DMS 273 treated with DMSO at 0.1 percent for 48 hours (cell line): ENCODE measurements around the gene KRTAP29-1.

Source experiments
- DNase-seq: peaks from one replicate; lab custom pipeline; 2025; lab: John Stamatoyannopoulos, UW

Gene KRTAP29-1

DNA sequence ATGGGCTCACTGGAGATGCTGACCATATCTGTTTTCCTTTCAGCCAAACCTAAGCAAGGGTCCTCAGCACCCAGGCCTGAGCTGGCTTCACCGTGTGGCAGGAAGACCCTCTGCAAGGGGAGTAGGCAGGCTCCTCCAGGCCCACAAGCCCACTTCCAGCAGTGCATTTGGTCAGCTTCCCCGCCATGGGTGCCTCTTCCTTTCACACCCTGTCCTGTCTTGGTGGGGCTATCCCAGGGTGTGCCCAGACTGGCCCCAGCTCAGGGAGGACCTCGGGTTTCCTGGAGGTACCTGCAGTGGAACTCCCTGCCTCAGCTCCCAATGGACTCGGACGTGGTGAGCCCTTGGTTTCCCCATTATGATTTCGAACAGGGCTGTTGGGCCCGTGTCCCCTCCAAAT lies 25.6 kb upstream of the KRTAP29-1 start:
- no peak for DNase-seq

DNA sequence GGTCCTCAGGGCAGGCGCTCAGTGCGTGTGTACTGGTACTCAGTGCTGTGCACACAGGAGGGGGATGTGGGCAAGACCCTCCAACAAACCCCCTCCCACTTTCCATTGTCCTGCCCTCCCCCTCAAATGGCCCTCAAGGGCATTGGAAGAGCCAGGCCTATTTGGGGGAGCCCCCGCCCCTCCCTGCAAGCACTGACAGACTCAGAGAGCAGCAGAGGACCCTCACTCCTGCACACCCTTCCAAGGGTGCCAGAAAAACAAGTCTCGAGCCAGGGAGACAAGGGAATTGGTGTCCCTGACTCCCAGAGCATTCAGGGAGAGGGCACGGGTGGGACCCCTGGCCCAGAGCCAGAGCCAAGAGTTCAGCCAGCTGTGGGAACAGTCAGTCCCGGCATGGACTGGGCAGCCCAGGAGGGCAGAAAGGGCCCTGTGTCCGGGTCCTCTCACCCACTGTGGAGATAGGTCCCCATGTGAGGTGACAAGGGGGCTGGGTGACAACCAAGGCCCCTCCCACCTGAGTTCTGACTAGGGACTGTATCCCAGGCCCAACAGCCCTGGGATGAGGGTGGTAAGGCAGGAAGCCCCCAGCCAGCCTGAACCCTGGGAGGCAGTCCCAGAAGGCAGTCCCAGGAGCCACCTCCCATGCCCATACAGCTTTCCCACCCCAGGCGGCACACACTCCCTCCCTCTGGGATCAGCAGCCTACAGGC lies 24.9 kb upstream of the KRTAP29-1 start:
- no peak for DNase-seq

DNA sequence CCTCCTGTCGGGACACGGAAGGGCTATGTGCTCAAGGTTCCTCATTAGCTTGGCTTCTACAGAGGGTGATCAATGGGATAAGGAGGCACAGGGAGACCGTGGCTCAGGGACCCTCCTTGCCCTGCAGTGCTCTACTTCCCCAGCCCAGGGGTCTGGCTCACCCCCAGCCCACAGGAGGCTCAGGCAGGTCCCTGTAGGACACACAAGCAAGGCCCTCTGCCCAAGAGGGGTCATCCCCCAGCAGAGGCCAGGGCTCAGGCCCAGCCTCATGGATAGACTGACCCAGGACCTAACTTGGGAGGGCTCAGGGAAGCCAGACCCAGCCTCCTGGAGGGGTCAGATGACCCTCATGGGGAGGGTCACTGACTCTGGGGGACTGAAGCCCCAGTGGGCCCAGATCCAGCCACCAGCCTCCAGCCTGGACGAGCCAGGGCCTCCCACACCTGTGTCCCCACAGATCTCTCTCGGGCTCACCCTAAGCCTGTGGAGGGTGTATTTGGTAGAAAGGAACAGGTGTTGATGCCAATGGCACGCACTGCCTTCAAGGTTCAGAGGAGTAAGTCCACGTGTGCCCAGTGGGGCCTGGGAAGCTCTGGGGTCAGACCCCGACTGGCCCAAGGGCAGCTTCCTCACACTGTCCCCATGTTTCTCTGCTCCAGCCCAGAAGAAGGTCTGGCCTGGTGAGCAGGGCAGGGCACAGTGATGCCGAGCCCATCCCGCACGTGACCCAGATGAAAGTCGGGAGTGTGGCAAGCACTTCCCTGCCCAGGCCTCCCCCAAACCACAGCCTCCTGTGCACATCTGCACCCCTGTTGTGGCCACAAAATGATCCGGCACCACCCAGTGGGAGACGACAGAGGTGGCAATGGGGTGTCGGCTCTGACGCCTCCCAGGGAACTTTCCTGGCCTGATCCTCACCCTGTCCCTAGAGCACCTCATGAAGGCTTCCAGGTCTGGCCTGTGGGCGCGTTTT lies 23.8 kb upstream of the KRTAP29-1 start:
- no peak for DNase-seq

DNA sequence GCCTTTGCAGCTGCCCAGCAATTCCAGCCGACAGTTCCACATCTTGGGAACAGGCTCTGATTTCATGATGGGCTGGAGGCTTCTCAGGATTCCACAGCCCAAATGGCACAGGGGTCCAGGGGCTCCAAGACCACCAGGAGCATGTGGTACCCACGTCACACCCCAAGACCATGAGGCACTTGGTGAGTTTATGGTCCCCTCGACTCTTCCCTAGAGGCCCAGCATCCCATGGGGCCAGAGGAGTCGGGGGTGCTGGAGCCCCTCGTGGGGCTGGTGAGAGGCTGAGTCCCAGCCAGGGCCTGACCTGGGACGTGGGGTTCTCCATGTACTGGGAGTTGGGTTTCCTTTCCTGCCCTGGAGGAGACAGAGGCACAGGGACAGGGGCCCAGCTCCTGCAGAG lies 23.0 kb upstream of the KRTAP29-1 start:
- DNase-seq: no peak

DNA sequence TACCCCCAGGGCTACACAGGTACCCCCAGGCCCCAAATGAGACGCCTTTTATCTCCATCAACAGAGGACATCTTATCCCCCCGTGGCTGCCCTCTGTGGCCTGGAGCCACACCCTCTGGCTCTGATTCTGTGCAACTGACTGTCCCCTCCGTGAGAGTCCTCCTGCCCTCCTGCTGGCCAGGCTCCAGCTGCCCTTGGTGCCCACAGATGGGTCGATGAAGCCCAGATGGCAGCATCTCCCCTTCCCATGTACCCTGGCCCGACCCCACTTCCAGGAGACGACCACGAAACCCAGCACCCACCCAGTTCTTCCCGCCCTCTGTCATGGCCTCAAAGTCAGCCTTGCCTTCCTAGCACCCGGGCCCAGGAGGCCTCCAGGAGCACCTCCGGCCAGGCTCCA lies 22.5 kb upstream of the KRTAP29-1 start:
- no peak for DNase-seq

DNA sequence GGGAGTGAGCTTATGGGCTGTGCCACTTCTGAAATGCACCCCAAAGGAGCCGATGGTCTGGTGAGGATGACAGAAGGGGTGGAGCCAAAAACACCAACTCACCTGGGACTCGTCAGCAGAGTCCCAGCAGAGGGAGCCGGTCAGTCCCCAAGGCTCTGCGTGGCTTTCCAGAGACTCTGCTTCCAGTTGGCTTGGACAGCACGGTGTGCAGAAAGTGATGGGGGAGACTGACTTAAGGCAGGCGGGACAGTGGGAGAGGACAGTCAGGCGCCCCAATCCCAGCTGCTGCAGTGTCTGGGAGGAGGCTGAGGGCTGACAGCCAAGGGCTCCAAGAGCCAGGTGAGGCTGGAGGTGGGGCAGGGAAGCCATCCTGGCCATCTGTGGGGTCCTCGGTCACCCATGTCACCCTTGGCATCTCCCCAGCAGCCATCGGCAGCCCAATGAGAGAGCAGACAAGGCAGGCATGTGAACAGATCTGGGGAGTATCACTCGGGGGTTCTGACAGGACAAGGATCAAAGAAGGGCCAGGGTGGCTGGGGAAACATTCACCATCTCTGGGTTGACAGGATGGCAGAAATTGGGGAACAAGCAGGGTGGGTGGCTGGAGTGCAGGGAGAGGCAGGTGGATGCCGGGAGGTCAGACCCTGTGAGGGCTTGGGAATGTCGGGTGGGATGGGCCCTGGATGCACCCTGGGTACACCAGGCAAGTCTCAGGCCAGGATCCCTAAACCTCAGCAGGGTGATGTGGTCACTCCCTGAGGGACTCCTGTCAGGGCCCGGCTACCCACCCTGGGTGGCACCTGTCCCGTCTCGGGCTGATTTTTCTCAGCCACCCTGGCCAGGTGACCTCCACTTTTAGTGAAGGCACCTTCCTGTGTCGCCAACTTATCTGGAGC lies 21.8 kb upstream of the KRTAP29-1 start:
- DNase-seq: no peak

DNA sequence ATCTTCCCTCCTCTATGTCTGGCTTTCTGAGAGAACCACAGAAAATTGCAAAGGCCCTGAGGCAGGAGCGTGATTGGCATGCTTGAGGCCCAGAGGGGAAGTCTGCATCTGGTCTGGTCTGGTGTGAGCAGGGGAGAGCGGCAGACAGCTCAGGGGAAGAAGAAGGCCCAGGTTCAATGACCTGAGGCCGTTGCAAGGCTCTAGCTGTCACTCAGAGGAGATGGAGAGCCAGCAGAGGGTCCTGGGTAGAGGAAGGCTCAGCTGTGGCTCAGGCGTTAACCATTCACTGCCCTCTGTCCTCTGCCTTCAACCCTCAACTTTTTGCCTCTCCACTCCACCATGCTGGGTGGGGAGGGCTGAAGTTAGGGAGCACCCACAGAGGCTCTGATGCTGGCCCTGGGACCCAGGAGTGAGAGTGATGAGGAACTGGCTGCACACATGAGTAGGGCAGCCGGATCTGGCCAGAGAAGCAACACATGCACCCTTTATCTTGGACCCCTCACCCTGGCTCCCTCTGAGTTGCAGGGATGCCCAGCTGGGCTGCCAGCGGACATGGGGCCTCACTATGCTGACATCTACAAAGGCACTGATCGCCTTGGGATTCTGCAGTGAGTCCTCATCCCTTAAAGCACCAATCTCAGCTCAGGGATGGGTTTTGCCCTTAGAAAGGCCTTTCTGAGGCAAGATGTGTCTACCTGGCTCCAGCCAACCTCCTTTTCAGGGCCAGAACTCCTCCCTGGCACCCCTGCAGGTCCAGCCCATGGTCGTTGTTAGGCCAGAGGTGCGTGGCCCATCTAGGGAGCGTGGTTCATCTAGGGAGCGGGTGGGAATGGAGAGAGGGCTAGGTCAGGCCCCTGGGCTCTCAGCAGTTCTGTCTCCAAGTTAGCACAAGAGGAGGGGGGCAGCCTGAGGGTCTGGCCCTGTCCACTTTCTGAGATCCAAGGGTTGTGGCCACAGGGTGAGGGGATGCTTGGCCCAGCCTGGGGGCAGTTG lies 20.5 kb upstream of the KRTAP29-1 start:
- no peak for DNase-seq

DNA sequence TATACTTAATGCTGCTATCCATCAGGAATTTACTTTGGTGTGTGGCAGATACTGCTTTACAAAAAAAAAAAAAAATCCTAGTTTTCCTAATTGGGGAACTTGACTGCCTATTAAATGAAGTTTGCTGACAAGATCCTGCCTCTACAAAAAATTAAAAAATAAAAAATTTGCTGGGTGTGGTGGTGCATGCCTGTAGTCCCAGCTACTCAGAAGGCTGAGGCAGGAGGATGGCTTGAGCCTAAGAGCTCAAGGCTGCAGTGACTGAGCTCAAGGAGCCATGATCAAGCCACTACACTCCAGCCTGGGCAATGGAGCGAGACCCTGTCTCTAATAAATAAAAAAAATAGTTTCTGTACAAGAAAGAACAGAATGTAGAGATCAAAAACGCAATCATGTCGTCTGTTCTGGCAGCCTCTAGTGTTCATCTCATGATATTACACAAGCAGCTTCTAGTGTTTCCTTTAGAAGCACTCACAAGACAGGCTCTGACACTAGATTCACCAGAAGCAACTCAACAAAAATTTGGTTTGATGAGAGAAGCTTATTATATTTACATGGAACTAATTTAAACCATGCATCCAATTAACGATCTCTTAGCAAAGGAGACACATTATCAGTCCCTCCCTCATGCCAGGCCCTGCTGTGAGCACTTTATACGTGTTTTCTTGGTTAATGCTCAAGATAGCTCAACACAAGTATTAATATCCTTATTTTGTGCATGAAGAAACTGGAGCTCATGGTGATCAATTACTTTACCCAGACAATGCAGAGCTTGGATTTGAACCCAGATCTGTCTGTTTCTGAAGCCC lies 19.6 kb upstream of the KRTAP29-1 start:
- DNase-seq: peak; percentile 22

DNA sequence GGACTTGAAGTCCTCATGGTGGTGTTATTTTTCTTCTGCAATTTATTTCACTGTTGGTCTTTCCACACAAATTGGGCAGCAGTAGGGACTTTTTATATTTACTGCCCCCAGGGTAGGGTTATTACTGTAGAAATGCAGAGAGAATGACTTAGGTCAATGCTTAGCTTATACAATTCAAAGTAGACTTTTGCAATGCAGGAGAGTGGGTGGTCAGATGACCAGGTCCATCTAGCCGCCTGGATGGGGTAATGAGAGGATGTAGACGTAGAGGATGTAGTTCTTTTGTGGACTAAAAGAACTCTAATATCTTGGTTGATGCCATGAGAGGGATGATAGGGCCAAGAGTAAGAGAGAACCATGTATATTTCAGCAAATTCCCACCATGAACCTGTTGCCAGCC lies 15.6 kb upstream of the KRTAP29-1 start:
- DNase-seq: no peak

DNA sequence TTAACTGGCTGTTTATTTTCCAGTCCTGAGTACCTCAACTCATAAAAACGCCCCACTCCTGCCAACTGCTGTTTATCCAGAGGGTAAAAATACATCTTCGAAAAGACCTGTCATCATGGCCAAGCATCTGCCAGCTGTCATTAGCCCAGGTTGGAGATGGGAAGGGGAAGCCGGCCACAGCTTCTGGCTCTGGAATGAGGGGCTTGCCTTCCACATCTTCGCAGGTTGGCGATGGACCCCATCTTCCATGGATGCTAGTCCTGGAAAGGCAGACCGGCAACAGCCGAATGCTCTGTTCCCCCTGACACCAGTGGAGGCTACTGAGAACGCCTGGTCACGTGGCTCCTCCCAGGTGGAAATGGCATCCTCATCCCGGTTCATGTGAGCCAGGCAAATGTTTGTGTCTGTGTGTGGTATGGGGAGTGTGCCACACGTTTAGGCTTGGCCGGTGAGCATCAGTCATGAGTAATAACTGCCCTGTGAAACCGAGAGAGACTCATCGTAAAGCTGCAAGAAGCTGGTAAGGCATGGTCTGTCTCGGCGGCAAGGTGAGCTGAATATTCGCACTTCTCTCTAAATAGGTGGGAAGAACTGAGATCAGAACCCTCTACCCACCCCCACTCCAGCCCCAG lies 13.3 kb upstream of the KRTAP29-1 start:
- DNase-seq: no peak

DNA sequence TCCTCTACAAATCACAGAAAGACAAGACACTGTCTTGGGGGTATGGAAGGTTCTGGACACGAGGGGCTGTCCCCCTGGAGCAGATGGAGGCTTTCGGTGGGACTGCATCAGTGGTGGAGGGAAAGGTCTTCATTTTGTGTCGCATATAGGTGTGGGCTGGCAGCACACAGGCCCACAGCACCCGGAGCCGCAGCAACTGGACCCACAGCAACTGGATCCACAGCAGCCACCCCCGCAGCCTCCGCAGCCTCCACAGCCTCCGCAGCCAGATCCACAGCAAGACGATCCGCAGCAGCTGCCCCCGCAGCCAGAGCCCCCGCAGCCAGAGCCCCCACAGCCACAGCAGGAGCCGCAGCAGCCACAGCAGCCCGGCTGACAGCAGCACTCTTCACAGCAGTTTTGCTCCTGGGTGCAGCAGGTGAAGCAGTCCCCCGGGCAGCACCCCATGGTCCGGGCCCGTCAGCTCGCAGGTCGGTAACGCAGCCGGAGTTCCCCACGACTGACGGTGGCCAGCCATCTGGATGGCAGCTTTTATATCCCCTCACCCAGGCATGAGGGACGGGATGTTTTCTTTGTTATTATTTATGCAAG lies 12.6 kb upstream of the KRTAP29-1 start, which contains the start of gene KRTAP17-1:
Gene KRTAP17-1, minus strand, starts transcription at position 507 of the 591 bp plus-strand sequence. Its CDS starts 60 bp downstream, at position 447.
- no peak for DNase-seq

DNA sequence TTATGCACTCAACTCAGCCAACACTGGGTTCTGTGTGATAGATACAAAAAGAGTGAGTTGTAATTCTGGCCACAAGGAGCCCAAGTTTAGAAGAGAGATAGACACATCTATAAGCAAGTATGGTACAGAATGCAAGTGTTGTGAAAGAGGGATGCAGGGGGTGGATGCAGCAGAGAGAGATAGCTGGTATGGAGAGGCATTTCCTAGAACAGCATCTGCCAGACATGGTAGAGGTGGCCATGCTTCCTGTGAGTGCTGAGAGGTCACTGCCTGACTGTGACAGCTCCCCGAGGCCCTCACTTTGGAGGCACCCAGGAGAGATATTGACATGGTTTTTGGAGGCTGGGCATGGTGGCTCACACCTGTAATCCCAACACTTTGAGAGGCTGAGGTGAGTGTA lies 8.5 kb upstream of the KRTAP29-1 start:
- DNase-seq: no peak

DNA sequence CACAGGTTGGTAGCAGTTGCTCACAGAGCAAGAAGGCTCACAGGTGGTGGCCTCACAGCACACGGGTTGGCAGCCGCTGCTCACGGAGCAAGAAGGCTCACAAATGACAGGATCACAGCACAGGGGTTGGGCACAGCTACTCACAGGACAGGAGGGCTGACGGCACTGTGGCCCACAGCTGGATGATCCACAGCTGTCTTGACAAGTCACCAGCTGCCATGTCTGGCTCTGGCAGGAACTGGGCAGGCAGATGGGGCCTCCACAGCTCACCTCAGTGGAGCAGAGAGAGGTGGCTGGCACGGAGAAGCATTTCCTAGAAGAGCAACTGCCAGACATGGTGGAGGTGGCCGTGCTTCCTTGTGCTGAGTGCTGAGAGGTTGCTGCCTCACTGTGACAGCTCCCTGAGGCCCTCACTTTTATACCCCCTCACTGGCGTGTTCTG lies 6.3 kb upstream of the KRTAP29-1 start, which contains the start of gene KRTAP16-1:
Gene KRTAP16-1, minus strand, starts transcription at position 392 of the 442 bp plus-strand sequence. Its CDS starts 56 bp downstream, at position 336.
- DNase-seq: no peak

DNA sequence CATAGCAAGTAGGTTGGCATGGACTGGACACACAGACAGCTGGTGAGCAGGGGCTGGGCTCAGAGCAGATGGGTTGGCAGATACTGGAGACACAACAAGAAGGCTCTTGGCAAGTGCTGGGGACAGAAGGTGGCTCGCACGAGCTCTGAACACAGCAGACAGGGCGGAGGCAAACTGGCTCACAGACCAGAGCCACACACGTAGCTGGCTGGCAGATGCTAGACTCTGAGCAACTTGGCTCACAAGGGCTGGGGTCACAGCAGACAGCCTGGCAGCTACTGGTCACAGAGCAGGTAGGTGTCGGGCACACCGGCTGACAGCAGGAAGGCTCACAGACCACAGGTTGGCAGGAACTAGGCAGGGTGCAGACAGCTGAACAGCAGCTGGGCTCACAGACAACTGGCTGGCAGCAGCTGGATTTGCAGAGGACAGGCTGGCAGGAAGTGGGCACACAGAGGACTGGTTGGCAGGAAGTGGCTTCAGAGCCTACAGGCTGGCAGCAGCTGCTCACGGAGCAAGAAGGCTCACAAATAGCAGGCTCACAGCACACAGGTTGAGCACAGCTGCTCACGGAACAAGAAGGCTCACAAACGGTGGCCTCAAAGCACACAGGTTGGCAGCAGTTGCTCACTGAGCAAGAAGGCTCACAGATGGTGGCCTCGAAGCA lies 5.7 kb upstream of the KRTAP29-1 start:
- DNase-seq: peak; percentile 89

DNA sequence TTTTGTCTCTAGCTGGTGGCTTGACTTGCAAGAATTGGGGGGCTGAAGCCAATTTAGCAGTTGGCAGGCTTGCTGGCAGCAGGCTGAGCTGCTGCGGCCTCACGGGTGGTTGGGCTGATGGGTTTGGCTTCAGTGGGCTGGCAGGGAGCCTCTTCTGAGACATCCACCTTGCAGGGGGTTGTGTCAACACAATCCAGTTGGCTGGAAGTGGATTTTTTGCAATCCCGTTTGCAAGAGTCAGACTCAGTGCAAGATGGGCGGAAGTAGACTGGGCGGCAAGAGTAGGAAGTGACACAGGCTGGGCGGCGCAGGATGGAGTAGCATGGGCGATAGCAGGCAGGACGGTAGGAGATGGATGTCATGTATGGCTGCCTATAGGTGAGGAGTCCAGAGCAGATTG lies 5.0 kb upstream of the KRTAP29-1 start:
- DNase-seq: peak; percentile 74

DNA sequence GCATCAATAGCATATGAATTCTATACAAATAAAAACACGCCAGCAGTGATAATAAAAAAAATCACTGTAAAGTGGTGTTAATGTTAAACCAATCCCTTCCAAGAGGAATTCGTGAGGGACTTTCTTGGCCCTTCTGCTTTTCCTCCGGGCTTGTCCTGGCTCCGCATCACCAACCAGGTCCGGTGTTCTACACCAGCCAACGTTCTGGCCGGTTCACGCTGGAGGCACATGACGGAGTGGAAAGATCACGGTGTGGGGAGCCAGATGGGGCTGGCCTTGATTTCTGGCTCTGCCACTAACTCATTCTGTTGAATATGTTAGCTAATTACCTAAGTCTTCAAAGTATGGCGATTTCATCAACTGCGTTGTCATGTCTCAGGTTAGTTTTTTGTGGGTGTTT lies 1.4 kb upstream of the KRTAP29-1 start:
- no peak for DNase-seq

DNA sequence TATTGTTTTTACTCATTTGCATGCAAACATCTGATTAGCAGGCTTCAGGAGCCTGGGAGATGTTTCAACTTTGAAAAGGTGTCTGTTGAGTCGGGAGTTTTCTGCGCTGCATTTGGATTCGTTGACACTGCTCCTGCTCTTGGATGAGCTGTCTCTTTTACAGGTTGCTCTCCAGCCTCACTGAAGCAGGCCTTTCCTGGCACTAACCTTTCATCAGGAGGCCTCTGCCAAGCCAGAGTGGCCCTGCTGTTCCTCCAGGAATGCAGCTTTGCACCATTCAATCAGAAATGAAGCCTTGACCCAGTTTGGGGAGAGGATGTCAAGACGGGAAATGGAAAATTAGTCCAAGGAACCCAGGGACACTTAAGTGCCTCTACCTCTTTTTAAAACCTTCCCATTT lies 330 bp upstream of the KRTAP29-1 start:
- no peak for DNase-seq

DNA sequence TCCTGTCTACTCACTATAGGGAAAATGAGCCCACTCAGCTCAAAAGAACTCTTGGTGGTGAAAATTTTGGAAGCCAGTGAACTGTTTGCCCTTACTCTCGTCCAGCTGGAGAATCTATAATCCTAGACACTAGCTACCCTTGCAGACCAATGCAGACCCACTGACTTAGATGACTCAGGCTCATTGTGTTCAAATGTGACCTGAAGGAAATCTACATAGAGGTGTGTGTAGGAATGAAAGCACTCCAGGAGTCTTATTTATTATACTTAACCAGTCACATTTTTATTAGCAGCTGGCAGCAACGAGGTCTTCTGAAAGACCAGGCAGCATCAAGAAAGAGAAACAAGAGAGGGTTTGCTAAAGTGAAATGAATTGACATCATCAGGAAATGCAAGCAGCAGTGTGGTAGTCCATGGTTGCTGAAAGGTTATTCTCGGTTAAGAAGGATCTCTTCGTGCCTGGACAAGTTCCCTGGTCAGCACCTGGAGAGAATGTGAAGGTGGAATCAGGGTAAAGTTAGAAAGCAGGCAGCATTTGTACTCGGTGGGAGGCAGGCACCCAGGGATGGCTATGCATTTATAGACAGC lies 1.4 kb downstream of the KRTAP29-1 start:
- no peak for DNase-seq
